NCI-H2107 (cell line): ENCODE results near the gene DNAJB11.
"Not testable (repeated sequence)": the region's sequence is repeated elsewhere in the genome, so short reads cannot be mapped to it uniquely, and the experiment has no call there.

Source experiments
- DNase-seq: peaks from one replicate; lab custom pipeline; 2025; lab: John Stamatoyannopoulos, UW

The DNAJB11 gene

DNA sequence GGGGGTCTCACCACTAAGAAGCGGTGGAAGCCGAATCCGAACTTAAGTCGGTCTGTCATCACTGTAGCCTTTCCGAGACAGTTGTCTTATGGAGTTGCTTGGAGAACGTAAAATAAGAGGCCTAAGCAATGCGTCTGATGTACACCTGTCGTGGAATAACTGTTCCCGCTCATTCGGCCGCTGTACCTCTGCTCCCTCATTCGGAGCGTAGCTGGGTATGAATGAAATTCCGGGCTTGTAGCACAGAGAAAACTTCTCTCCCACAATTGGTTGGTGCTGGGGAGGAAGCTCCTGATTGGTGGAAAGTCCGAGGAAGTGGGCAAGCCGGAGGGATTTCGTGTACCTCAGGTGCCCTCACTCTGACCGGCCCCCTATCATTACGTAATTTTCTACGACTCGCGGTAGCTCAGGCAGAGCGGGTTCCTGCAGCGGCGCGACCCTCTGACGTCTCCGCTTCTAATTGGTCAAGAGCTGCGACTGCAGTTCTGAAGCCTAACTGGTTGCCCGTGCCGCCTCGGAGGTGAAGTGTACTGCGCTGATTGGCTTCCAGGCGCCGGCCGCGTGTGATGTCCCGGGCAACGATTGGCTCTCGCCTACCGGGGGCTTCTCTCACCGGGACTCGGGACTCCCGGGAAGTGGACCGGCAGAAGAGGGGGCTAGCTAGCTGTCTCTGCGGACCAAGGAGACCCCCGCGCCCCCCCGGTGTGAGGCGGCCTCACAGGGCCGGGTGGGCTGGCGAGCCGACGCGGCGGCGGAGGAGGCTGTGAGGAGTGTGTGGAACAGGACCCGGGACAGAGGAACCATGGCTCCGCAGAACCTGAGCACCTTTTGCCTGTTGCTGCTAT lies at the start of gene DNAJB11:
Gene DNAJB11, plus strand, starts transcription at position 625 of the 845 bp plus-strand sequence. Its CDS starts 178 bp downstream, at position 803.
- peak; percentile 100 for DNase-seq

DNA sequence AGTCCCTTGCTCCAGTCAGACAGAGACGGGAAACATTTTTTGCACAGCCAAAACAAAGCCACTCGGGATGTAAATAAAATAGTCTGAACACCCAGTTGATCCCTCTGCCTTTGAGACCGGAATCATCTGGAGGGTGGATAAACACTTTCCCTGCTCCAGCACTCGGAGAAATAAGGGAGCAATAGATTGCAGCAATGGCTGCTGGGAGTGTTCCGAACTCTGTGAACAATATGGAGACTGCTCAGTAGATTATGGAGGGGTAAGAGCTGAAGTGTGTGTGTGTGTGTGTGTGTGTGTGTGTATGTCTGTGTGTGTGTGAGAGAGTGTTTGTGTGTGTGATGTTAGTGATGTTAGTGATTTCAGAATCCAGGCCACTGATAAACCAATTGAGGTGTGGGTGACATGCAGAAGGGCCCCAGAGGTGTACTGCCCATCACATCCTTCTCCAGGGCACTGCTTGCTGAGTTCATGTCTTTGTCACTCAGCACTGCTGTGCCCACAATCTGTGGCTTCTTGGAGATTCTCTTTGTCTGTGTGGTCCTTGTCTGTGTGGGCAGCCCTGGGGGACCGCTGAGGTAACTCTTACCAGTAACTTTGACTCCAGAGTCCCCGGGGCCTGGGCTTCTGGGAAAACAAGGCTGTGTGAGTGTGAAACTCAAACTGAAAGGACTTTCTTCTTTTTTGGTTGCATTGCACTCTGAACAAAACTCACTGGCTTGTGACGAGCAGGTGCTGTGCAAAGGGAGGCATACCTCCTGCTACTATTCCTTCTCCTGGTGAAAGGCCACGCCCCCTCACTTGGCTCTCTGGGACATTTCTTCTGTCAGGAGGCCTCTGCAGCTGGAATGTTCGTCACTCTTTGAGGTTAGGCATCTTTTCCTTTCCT lies 49.3 kb upstream of the DNAJB11 start:
- peak; percentile 44 for DNase-seq

DNA sequence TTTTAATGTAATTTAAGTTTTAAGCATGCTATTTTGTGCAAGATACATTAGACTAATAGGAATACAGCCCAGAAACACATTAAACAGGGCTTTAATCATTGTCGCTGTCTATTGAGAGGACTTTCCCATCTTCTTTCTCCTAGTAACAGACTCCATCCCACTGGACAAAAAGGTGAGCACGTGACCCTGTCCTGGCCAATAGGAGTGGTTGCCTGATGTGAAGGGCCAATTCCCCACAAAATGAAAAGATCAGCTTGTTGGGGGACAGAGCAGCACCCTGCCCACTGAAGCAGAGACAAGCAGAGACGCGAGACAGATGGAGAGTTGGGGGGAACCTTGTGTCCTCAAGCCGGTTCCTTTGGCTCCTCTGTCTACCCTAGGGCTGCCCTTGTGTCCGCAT lies 47.5 kb upstream of the DNAJB11 start:
- DNase-seq = no peak

DNA sequence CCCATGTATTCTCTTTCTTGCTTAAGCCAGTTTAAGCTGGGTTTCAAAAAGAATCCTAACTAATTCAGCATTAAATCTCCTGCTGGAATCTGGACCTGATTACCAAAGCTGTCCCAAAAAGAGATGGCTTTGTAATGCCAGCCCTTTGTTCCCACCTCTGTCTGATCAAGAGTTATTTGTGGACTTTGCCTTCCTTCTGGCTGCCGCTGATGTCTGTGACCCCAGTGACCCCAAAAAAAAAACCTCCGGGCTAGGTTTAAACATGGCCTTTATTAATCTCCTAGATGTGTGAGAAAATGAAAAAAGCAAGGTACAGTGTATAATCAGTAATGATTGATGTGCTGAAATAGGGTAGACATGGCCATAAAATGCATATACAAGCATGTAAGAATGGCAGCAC lies 47.1 kb upstream of the DNAJB11 start:
- no peak for DNase-seq

DNA sequence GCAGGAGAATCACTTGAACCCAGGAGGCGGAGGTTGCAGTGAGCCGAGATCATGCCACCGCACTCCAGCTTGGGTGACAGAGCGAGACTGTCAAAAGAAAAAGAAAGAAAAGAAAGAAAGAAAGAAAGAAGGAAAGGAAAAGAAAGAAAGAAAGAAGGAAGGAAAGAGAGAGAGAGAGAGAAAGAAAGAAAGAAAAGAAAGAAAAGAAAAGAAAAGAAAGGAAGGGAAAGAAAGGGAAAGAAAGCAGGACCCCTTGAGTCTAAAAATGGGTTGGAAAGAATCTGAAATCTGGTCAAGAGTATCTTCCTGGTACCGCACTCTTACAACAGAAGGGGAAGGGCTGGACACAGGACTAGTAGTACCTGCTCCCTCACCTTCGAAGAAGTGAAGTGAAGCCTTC lies 45.9 kb upstream of the DNAJB11 start:
- DNase-seq = no peak

DNA sequence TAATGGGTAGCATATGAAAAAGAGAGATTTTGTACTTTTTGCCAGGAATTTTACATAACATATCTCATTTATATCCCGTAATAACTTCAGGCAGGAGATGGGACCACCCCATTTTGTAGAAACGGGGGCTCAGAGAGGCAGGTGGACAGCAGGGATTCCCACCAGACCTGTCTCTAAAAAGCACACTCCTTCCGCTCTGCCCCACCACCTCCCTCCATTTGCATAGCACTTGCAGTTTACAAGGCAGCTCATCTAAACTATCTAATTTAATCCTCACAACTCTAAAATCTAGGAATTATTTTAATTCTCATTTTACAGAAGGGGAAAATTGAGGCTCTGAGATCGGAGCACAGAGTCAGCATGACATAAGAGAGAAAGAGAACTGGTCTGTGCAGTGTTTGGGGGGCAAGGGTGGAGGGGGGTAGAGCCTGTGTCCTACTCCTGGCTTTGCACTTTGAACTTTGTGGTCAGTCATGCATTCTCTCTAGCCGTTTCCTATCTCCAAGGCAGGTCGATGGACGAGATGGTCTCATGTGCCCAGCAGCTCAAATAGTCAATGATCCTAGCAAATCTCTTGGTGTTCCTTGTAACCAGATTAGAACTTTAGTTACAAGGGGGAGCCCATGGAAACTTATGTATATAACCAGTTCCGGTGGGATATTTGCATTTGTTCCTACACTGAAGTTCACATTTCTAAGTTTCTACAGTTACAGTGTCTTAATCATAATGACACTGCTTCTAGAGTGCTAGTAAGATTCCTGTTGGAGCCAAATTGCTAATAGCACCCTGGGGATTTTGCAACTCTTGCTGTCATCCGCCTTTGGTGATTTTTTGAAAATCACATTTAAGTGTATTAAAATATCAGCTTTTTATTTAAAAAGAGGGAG lies 44.9 kb upstream of the DNAJB11 start:
- DNase-seq = no peak

DNA sequence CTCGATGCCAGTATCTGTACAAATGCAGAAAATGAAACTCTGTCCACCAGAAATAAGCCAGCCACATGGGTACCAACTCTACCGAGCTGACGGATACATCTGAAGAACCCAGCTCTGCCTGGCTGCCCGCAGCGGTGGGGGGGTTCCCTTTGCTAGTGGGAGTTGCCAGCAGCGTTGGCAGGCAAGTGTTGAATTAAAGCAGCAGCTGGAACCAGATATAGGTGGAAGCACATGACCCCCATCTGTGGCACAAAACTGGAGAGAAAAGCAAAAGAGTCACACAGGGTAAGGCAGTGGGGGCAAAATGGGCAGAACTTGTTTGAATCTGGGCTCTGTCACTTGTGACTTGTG lies 44.3 kb upstream of the DNAJB11 start:
- DNase-seq = no peak

DNA sequence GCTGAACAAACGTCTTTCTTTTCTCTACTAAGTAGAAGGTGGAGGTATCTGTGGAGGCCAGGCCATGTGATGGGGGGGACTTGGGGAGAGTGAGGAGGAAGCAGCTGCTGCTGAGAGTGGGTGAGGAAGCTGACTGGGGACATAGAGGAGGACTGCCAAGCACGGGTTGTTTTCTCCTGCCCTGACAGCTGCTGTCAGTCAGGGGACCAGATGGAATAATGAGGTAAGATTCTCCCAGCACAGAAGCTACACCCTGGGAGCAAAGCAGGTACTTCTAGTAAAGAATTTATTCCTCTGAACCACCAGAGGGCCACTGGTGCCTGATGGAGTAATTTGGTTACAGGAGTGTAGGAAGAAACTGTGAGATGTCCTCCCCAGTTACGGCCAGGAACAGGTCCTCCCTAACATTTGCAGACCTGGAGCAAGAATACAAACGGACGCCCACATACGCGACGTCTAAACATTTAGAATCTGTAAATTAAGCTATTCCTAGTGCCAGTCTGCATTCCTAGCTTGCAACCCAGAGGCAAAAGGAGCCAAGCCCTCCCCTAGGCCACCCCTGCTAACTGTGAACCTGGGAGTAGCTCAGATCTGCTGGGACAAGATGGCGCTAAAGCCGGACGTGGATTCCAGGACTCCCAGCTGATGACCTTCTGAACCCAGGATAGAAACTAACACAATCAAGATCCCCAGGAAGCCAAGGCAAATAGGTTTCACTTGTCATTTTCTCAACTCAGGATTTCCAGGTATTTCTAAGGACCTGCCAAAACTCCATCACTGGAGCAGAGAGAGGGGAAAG lies 41.1 kb upstream of the DNAJB11 start:
- DNase-seq = no peak

DNA sequence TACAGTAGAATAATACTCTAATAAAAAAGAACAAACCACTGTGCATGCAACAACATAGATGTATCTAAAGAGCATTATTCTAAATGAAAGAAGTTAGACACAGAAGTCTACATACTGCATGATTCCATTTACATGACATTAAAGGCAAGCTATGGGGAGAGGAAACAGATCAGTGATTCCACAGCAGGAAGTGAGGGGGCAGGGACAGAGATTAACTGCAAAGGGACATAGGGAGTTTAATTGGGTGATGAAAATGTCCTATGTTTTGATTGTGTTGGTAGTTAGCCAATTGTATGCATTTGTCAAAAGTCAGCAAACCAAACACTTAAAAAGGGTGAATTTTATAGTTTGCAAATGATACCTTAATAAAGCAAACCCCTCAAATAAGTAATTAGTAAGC lies 40.1 kb upstream of the DNAJB11 start:
- no peak for DNase-seq

DNA sequence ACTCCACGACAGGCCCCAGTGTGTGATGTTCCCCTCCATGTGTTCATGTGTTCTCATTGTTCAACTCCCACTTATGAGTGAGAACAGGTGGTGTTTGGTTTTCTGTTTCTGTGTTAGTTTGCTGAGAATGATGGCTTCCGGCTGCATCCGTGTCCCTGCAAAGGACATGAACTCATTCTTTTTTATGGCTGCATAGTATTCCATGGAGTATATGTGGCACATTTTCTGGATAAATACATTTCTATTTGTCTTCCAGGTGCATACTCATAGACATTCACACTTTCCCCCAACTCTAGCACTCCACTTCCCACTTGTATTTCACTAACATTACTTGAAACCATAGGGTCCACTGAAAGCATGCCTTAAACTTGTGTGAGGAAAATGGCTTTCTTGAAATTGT lies 38.8 kb upstream of the DNAJB11 start:
- not testable (repeated sequence) for DNase-seq

DNA sequence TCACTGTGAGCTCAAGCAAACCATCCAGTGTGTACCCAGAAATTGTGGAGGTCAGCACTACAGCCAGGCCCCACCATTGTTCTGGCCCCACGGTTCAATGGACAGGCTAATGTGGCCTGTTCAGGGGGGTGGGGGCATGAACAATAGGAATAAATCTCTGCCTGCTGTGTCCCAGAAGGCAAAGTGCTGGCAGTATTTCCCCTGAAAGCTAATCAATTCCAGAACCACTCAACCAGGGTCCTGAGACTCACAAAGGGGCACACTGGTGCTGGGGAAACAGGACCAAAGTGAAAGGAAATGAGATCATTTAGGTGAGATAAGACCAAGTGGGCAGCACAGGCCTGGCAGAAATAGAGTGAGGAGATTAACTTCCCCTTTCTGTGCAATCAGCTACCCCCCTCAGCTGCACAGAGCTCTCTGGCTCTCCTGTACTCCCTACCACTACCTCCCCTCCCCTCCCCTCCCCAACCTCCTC lies 37.9 kb upstream of the DNAJB11 start:
- DNase-seq = no peak

DNA sequence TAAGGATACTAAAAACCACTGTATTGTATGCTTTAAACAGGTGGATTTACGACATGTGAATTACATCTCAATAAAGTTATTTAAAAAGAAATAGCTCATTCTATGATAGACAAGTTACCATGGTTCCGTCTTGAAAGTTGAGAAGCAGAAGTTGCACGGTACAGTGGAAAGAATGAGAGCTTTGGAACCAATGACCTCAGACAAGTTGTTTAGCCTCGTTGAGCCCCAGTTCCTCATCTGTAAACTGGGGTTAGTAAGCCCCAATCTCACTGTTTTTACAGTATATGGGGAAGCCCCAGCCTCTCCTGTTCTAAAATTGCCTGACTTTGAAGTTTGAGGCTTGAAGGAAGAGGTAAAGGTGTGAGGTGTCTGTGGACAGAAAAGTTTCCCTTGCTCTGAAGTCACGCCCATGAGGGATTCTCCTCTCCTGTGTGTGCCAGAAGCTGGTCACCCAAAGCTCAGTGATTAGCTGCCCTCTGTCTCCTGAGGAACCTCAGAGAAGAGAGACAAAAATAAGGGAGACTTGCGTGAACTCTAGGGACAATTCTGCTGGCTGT lies 36.3 kb upstream of the DNAJB11 start:
- no peak for DNase-seq

DNA sequence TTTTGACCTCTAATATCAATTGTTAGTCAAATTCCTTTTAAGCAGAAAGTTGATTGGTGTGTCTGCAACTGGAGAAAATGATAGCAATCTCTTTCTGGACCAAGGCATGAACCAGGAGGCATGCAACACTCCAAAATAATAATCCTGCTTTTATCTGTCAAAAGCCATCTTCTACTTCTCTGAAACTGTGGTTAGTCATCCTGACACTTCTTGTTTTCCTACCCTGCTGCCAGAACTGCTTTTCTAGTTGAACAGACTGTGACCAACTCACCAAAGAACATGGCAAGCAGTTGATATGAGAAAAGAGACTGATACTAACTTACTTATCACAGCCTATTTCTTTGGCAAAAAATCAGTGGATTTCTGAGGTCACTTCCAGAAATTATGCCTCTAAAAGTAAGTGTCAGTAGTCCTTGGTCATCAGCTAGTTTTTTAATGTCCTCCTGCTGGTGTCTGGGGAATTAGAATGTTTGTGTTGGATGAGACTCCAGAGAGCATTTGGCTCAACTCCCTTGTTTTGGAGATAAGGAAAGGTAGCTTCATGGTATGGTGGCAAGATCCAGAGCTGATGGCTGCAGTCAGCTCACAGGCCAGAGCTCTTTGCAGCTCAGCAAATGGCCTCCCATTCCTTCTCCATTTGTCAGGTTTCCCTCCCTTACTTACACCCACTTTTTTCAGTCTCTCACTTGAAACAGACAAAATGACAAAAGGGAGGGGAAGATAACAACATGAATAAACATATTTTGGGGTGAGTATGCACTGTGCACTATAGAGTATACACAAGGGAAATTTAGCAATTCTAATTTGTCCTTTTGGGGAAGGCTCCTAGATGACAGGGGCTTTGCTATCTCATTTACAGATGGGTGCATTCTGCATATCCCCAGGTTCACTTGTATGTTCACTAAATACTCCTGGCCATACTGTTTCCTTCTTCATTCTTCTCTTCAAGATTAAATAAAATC lies 33.4 kb upstream of the DNAJB11 start:
- no peak for DNase-seq

DNA sequence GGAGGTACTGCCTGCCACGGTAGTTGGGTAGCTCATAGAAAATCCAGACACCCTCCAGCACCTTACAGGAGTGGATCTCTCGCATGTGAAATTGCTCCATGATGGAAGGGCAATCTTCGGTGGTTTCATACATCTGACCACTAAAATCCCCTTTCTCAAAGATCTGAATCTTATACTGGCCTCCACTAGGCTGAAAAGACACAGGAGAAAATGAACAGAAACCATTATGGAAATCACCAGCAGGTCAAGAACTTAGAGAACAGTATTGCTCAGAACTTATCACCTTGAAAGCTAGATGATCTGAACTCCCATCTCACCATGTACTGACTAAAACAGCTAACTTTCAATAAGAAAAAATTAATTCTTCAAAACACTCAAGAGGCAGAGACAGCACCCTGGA lies 31.7 kb upstream of the DNAJB11 start:
- no peak for DNase-seq

DNA sequence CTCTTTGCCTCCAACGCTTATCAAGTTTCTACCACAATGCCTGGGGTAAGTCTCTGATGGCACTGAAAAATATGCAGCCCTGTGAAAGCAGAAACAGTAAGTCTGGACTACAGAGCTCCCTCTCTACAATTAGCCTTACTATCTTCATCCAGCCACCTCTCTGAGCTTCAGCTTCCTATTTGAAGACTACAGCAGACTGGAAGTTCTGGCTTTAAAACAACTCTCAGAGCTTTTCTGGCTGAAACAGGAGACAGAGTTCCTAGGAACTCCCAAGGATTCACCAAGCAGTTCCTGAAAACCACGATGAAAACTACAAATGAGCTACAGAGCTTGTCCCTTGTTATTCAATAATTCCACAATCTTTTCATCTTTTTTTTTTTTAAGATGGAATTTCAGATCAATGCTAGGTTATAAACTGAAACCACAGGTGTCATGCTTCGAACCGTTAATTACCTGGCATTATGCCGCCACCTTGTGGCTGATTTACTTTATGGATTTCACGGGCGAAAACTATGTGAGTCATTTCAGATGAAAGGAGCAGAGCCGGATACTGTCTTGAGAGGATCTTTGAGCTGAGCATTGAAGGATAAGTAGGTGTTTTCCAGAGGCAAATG lies 30.2 kb upstream of the DNAJB11 start:
- peak; percentile 93 for DNase-seq

DNA sequence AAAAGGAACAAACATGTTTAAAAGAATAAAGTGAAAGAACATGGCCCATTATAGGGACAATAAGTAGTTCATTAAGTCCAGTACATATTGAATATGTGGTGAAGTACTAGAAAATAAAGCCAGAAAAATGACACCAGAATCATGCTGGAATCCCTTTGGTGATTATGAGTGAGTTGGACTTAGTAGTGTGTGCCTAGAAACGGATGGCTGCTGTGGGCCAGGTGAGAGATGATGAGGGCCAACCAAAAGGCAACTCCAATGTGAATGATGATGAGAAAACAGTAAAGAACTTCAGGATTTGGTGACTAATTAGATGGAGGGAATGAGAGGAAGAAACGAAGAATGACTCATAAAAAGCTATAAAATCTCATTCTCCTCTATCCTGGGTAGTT lies 29.7 kb upstream of the DNAJB11 start:
- no peak for DNase-seq

DNA sequence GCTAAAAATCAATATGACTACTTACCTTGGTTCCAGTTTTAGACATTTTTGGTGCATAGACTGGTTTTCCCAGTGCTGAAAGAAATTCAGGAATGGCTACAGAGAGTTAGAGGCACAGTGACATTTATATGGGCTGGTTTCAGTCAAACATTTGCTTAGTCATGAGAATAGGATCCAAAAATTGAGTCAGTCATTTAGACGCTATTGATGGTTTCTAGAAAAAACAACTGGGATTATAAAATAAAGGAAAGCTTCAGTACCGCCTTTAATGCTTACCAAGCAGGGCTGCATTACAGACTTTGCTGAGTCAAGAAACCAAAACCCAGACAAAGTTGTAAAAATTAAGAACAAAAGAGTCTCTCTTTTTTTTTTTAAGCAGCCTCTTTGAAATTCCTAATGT lies 26.2 kb upstream of the DNAJB11 start, which contains the start of gene CRYGS:
Gene CRYGS, minus strand, starts transcription at position 100 of the 400 bp plus-strand sequence. Its CDS starts 54 bp downstream, at position 46.
- DNase-seq = no peak

DNA sequence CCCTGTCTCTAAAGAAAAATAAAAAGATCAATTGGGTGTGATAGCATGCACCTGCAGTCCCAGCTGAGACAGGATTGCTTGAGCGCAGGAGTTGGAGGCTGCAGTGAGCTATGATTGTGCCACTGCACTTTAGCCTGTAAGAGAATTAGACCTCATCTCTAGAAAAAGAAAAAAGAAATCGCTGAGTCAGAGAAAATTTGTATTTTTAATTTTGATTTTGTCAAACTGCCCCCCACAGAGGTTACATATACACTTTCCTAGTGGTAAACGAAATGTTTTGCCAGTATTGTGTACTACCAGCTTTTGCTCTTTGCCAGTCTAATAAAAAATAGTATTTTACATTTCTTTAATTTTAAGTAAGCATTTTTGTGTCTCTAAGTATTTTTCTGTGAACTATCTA lies 21.0 kb upstream of the DNAJB11 start:
- DNase-seq = no peak

DNA sequence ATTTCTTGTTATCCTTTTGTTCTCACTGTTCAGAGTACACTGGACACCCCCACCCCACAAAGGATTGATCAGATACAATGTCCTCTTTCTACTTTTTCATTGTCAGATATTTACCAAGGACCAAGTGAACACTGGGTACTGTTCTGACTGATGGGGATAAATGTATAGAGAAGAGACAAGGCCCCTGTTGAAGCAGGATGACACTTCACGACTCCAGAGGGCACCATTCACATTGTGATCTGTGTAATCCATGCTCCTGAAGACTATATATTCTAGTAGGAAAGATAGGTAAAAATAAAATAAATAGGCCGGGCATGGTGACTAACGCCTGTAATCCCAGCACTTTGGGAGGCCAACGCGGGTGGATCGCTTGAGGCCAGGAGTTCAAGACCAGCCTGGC lies 19.1 kb upstream of the DNAJB11 start:
- DNase-seq = no peak
